ENCODE results near the gene MRPS7.
A peak's percentile ranks its signal among the peaks of the same experiment; 100 is the strongest.

Gene MRPS7

GRCh38 chr17:75241996-75242460 lies 19.7 kb upstream of the MRPS7 start:
- TF ChIP-seq, protein P1, sequence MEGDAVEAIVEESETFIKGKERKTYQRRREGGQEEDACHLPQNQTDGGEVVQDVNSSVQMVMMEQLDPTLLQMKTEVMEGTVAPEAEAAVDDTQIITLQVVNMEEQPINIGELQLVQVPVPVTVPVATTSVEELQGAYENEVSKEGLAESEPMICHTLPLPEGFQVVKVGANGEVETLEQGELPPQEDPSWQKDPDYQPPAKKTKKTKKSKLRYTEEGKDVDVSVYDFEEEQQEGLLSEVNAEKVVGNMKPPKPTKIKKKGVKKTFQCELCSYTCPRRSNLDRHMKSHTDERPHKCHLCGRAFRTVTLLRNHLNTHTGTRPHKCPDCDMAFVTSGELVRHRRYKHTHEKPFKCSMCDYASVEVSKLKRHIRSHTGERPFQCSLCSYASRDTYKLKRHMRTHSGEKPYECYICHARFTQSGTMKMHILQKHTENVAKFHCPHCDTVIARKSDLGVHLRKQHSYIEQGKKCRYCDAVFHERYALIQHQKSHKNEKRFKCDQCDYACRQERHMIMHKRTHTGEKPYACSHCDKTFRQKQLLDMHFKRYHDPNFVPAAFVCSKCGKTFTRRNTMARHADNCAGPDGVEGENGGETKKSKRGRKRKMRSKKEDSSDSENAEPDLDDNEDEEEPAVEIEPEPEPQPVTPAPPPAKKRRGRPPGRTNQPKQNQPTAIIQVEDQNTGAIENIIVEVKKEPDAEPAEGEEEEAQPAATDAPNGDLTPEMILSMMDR (conservative IDR thresholded peaks at IDR 0.05; ENCODE audit: low read depth), result no peak
- H3K27ac ChIP-seq, result peak overlapping the region; percentile 51
- DNase-seq (ENCODE audit: low spot score), result no peak
- CTCF ChIA-PET, result interaction anchor here (0.5 to 0.6 kb wide), 2 partner anchors 8 to 28 kb away, joined by 3 to 6 read pairs; no protein-coding TSS in a partner anchor
- POLR2A ChIA-PET (ENCODE audit: low non-redundant PET), result no interaction called here

DNA sequence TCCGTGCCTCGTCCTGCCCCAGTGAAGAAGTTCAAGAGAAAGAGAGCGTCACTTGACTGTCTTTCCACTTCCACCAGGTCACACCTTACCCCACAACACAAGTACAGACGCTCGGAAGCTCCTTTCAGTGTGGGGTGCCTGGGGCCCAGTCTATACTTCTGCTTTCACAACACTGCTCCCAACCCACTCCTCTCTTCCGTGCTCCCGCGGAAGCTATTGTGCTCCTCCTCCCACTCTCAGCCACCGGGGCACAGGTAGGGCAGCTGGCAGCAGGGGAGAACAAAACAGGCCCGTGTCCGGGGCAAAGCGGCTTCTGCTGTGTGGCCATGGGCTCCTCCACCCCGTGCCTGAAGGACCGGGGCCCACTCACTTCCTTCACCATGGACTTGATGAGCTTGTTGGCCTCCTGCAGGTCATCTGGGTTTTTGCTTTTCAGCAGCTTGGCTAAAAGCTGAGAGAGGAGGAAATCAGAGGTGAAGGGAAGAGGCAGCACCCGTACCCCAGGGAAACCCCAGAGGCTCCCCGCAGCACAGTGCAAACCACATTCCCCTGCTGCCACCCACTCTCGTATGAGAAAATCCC lies 19.1 kb upstream of the MRPS7 start:
- DNase-seq (ENCODE audit: low spot score), result no peak
- ChIA-PET CTCF (interaction anchor here (1.0 kb wide), 1 partner anchor 16 kb away, joined by 3 read pairs; no protein-coding TSS in a partner anchor), POLR2A (ENCODE audit: low non-redundant PET) (no interaction called here)
- peak overlapping the region; percentile 51 for H3K27ac ChIP-seq
- TF ChIP-seq, protein P1 (conservative IDR thresholded peaks at IDR 0.05; ENCODE audit: low read depth), result no peak

DNA sequence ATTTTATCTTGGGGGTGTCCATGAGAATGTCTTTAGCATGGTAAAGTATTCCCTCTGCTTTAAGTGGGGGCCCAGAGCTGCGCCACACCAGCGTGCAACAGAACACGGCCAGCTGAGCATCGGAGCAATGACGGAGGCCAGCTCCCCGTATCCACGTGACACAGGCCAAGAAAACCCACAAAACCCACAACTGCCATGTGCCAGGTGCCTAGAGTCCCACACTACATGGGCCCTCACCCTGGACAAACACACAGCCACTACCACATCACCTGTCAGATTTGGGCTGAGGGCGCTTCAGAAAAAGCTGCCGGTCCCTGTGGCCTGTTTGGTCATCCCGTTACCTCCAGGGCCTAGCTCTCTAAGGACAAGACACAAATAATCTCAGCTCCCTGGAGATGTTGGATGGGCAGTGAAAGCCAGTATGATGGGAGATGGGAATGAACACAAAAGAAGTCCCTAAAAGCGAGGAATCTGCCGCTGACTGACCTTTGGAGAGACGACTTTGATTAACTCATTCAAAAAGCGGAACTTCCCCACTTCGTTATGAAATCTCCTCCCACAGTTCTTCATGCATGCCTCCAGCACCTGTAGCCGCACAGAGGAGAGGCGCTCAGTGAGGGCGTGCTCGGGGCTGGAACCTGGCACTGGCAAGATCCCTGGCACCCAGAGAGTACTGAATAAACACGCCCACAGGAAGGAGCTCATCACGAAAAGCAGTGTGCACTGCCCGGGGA lies 17.4 kb upstream of the MRPS7 start:
- peak overlapping the region; percentile 15 for H3K27ac ChIP-seq
- ChIA-PET CTCF (interaction anchor here (0.5 kb wide), 1 partner anchor 1190 kb away, joined by 4 read pairs; no protein-coding TSS in a partner anchor), POLR2A (ENCODE audit: low non-redundant PET) (no interaction called here)
- no peak for DNase-seq (ENCODE audit: low spot score)
- TF ChIP-seq, protein P1 (conservative IDR thresholded peaks at IDR 0.05; ENCODE audit: low read depth), result no peak

DNA sequence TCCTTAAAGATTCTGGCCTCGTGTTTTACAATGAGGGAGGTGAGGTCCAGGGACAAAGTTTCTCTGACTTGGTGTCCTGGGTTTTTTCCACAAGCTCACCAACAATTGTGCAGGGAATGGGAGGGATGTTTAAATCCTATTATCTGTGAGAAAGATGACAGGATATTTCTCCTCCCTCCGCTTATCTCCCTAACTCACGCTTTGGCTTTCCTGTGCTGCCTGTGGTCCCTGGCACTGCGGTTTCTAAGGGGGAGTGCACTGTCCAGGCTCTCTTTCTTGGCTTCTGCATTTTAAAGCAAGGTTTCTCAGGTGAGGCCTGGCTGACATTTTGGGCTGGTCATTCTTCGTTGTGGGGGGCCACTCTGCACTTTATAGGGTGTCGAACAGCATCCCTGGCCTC lies 16.7 kb upstream of the MRPS7 start:
- CTCF ChIA-PET, result no interaction called here
- TF ChIP-seq, protein P1 (conservative IDR thresholded peaks at IDR 0.05; ENCODE audit: low read depth), result no peak
- POLR2A ChIA-PET (ENCODE audit: low non-redundant PET), result no interaction called here
- no peak for DNase-seq (ENCODE audit: low spot score)
- peak overlapping the region; percentile 15 for H3K27ac ChIP-seq

DNA sequence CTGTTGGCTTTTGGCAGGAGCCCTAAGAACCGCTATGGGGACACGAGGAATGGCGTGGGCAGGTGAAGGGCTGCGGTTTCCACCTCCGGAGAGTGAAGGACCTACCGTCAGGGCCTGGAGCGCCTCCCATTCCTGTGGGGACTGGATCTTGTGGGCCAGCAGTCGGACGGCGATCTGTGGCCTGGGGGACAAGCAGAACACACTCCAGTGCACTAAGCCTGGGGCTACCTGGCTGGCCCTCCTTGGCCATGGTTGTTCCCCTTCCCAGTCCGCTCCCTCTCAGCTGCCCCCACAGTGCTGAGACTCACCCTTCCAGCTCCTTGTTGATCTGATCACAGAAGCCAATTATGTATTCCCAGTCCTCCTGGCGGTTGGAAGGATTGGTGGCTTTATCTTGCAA lies 15.3 kb upstream of the MRPS7 start:
- ChIA-PET POLR2A (ENCODE audit: low non-redundant PET) (no interaction called here), CTCF (no interaction called here)
- 0 out of 2 replicates have a peak overlapping the region, but pooled peaks have one; percentile 1 for H3K27ac ChIP-seq
- TF ChIP-seq, protein P1 (conservative IDR thresholded peaks at IDR 0.05; ENCODE audit: low read depth), result no peak
- no peak for DNase-seq (ENCODE audit: low spot score)

- H3K27ac ChIP-seq, result peak overlapping the region; percentile 43
- DNase-seq (ENCODE audit: low spot score), result no peak
- ChIA-PET CTCF (interaction anchor here (0.7 to 1.1 kb wide), 2 partner anchors 8 to 9 kb away, joined by 3 to 4 read pairs; no protein-coding TSS in a partner anchor), POLR2A (ENCODE audit: low non-redundant PET) (no interaction called here)
- TF ChIP-seq, protein P1 (conservative IDR thresholded peaks at IDR 0.05; ENCODE audit: low read depth), result no peak
Measured at GRCh38 chr17:75249564-75249963, 12.1 kb upstream of the MRPS7 start.

Data from RWPE1 (cell line).